ENCODE measurements around the gene AURKAIP1. TPM values are rescaled to one million over a fixed set of nuclear protein-coding genes. Genes with fewer than 3 reads are reported as not detected.

The AURKAIP1 gene
- total RNA-seq, 1 experiment from 2014 or later, result 196 TPM

GRCh38 chr1:1399187-1399871, 24.3 kb upstream of the AURKAIP1 start, which contains the start of gene CCNL2:
CCNL2 (minus strand) TSS chr1:1399335; CDS start chr1:1399306, 29 bp downstream.
- Mint-ChIP-seq H3K9me3 (peaks cover 0 to 2% of the 10 kb centered on the region in 2 experiments; a peak in 2 of 5 replicates), H3K36me3 (ENCODE audit: insufficient read depth in 1 of 3, low read depth in 3 of 3) (peaks cover 49 to 88% (median 70%) of the 10 kb centered on the region in 3 experiments), H3K4me3 (peak within 1 kb of the TSS; percentile 90), H3K4me1 (peaks cover 24 to 32% of the 10 kb centered on the region in 2 experiments), H3K27me3 (ENCODE audit: low read depth) (peaks cover 1% of the 10 kb centered on the region; the same call in 1 of the 2 replicates), H3K27ac (peak within 1 kb of the TSS; percentile 84 to 96 (median 93); a peak in 6 of 7 replicates)
- Histone ChIP-seq H2AK5ac (ENCODE audit: insufficient read length, low read length) (no peak within 1 kb of the TSS), H3K14ac (ENCODE audit: insufficient read depth, low read length) (peak within 1 kb of the TSS; percentile 95), H3T11ph (ENCODE audit: low read length) (no peak within 1 kb of the TSS), H4K20me1 (ENCODE audit: control insufficient read depth, insufficient read depth, insufficient read length) (peaks cover 2% of the 10 kb centered on the region), H3K23ac (ENCODE audit: insufficient read length, low read depth, low read length) (no peak within 1 kb of the TSS), H3K27ac (ENCODE audit: insufficient read length, low read depth, low read length) (no peak within 1 kb of the TSS), H3K4me2 (ENCODE audit: insufficient read depth, insufficient read length, low read length) (peak within 1 kb of the TSS; percentile 92), H4K91ac (ENCODE audit: insufficient read length, low read depth, low read length) (no peak within 1 kb of the TSS), H4K5ac (ENCODE audit: insufficient read length, low read depth, low read length) (no peak within 1 kb of the TSS), H4K8ac (replicated peaks; ENCODE audit: insufficient read length, low read depth, low read length) (no peak within 1 kb of the TSS), H2BK20ac (ENCODE audit: low read depth, low read length, poor library complexity, severe bottlenecking) (no peak within 1 kb of the TSS), H3K79me1 (ENCODE audit: insufficient read depth, low read depth, low read length, poor library complexity, severe bottlenecking) (peaks cover 12% of the 10 kb centered on the region), H3K23me2 (ENCODE audit: insufficient read length, low read depth, low read length, poor library complexity, severe bottlenecking) (peaks cover 11% of the 10 kb centered on the region), H2BK120ac (ENCODE audit: low read depth, low read length, poor library complexity, severe bottlenecking) (no peak within 1 kb of the TSS), H3K9ac (ENCODE audit: extremely low read depth, insufficient read length, low read length) (peak within 1 kb of the TSS; percentile 97), H2AFZ (ENCODE audit: low read length) (no peak within 1 kb of the TSS), H2BK5ac (ENCODE audit: insufficient read length, low read length) (no peak within 1 kb of the TSS), H3K4ac (ENCODE audit: low read depth, low read length) (no peak within 1 kb of the TSS), H2BK12ac (ENCODE audit: insufficient read length, low read depth, low read length) (no peak within 1 kb of the TSS), H2BK15ac (ENCODE audit: low read depth, low read length) (no peak within 1 kb of the TSS), H3K9me3 (ENCODE audit: control insufficient read depth, low read depth, low read length) (no peaks in the 10 kb centered on the region), H3K27me3 (ENCODE audit: insufficient read depth, low read length) (no peaks in the 10 kb centered on the region), H3K18ac (ENCODE audit: insufficient read length, low read depth, low read length) (peak within 1 kb of the TSS; percentile 59), H3K56ac (ENCODE audit: insufficient read length, low read depth, low read length) (no peak within 1 kb of the TSS), H3K4me1 (ENCODE audit: insufficient read depth, low read length) (no peaks in the 10 kb centered on the region), H3K79me2 (ENCODE audit: insufficient read depth, low read length) (peaks cover 8% of the 10 kb centered on the region; the same call in 1 of the 2 replicates)
- no CpG with 5 or more reads among the region's 86 CpGs for WGBS (ENCODE audit: extremely low coverage, insufficient read length, low lambda C conversion rate)
- DNase-seq, result peak; percentile 98
- TF ChIP-seq CTCF (conservative IDR thresholded peaks at IDR 0.05), result peak; percentile 64

All from H9 (cell line).